Measurements from ENCODE around the gene SCYL3.

DNA sequence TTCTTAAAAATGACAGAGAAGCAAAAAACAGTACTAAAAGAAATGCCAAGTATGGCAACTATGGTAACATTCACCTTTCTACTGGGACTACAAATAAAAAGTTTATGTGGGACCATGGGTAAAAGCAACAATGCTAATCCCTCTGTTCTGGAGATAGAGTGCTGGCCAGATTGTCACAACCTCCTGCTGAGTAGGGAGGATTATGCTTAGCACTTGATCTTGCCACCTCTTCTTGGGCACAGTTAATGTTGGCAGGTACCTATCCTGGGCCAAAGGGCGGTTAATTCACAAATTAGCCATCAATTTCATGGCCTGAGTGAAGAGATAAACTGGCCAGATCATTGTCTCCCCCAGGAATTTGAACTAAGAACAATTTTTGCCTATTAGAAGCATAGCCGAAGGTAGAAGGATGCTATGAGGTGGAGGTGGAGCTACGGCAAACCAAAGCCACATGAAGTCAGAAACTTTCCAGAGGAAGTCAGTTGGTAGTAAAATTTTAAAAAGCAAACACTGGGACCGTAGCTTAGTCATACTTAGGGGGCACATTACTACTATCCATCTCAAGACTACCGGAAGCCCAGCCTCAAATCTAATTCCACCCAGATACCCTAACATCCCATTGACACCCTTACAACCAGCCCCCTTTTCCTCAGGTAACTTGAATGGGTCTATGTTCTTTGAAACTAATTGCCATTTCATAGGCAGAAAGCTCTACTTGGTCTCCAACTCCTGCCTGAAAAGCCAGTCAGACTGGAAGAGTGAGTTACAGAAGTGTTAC lies 2.7 kb downstream of the SCYL3 start:
- no peak for TF ChIP-seq CTCF (IDR thresholded peaks at IDR 0.05)
- TF ChIP-seq POLR2A (IDR thresholded peaks at IDR 0.05) = no peak

All from right lobe of liver (tissue), 4 donors.